ENCODE data around the gene TTPAL.
"Not testable (repeated sequence)": the region's sequence is repeated elsewhere in the genome, so short reads cannot be mapped to it uniquely, and the experiment has no call there.

The TTPAL gene

GRCh38 chr20:44463466-44463865 lies 12.2 kb upstream of the TTPAL start:
- DNase-seq (ENCODE audit: low read depth) = no peak
- no peak overlapping the region for H3K4me3 ChIP-seq (ENCODE audit: low read depth, low read length)

- DNase-seq (ENCODE audit: low read depth) = no peak
- no peak overlapping the region for H3K4me3 ChIP-seq (ENCODE audit: low read depth, low read length)
Measured at GRCh38 chr20:44464514-44464913, 11.2 kb upstream of the TTPAL start.

GRCh38 chr20:44465001-44465560 lies 10.6 kb upstream of the TTPAL start:
- DNase-seq (ENCODE audit: low read depth) = no peak
- H3K4me3 ChIP-seq (ENCODE audit: low read depth, low read length) = no peak overlapping the region

GRCh38 chr20:44467289-44467883 lies 8.3 kb upstream of the TTPAL start:
- DNase-seq (ENCODE audit: low read depth) = peak; percentile 97
- H3K4me3 ChIP-seq (ENCODE audit: low read depth, low read length) = no peak overlapping the region

GRCh38 chr20:44468044-44468782 lies 7.5 kb upstream of the TTPAL start:
- H3K4me3 ChIP-seq (ENCODE audit: low read depth, low read length) = no peak overlapping the region
- DNase-seq (ENCODE audit: low read depth) = no peak

GRCh38 chr20:44470327-44470726 lies 5.3 kb upstream of the TTPAL start:
- H3K4me3 ChIP-seq (ENCODE audit: low read depth, low read length) = no peak overlapping the region
- DNase-seq (ENCODE audit: low read depth) = no peak

GRCh38 chr20:44471481-44471882 lies 4.2 kb upstream of the TTPAL start:
- H3K4me3 ChIP-seq (ENCODE audit: low read depth, low read length) = no peak overlapping the region
- DNase-seq (ENCODE audit: low read depth) = peak; percentile 64

- DNase-seq (ENCODE audit: low read depth) = not testable (repeated sequence)
Measured at GRCh38 chr20:44472283-44472682, 3.4 kb upstream of the TTPAL start.

GRCh38 chr20:44475372-44475693 lies 341 bp upstream of the TTPAL start:
- H3K4me3 ChIP-seq (ENCODE audit: low read depth, low read length) = peak overlapping the region; percentile 96
- DNase-seq (ENCODE audit: low read depth) = no peak

More at GRCh38 chr20:44472283-44472682, 3.4 kb upstream of the TTPAL start:
- H3K4me3 ChIP-seq (ENCODE audit: low read depth, low read length) = not testable (repeated sequence)

GRCh38 chr20:44477151-44477550 lies 1.5 kb downstream of the TTPAL start:
- H3K4me3 ChIP-seq (ENCODE audit: low read depth, low read length) = peak overlapping the region; percentile 96
- no peak for DNase-seq (ENCODE audit: low read depth)

GRCh38 chr20:44478206-44478605 lies 2.5 kb downstream of the TTPAL start:
- no peak overlapping the region for H3K4me3 ChIP-seq (ENCODE audit: low read depth, low read length)
- DNase-seq (ENCODE audit: low read depth) = no peak

- DNase-seq (ENCODE audit: low read depth) = no peak
- no peak overlapping the region for H3K4me3 ChIP-seq (ENCODE audit: low read depth, low read length)
Measured at GRCh38 chr20:44479643-44480042, 4.0 kb downstream of the TTPAL start.

- H3K4me3 ChIP-seq (ENCODE audit: low read depth, low read length) = no peak overlapping the region
- no peak for DNase-seq (ENCODE audit: low read depth)
Measured at GRCh38 chr20:44480097-44480496, 4.4 kb downstream of the TTPAL start.

- no peak overlapping the region for H3K4me3 ChIP-seq (ENCODE audit: low read depth, low read length)
Measured at GRCh38 chr20:44481719-44482416, 6.2 kb downstream of the TTPAL start.

GRCh38 chr20:44483112-44483511 lies 7.4 kb downstream of the TTPAL start:
- no peak overlapping the region for H3K4me3 ChIP-seq (ENCODE audit: low read depth, low read length)
- DNase-seq (ENCODE audit: low read depth) = no peak

More at GRCh38 chr20:44481719-44482416, 6.2 kb downstream of the TTPAL start:
- DNase-seq (ENCODE audit: low read depth) = no peak

GRCh38 chr20:44485078-44485829 lies 9.6 kb downstream of the TTPAL start:
- DNase-seq (ENCODE audit: low read depth) = no peak
- no peak overlapping the region for H3K4me3 ChIP-seq (ENCODE audit: low read depth, low read length)

- H3K4me3 ChIP-seq (ENCODE audit: low read depth, low read length) = no peak overlapping the region
- no peak for DNase-seq (ENCODE audit: low read depth)
Measured at GRCh38 chr20:44485830-44486198, 10.1 kb downstream of the TTPAL start.

- no peak for DNase-seq (ENCODE audit: low read depth)
- H3K4me3 ChIP-seq (ENCODE audit: low read depth, low read length) = no peak overlapping the region
Measured at GRCh38 chr20:44488551-44488950, 12.9 kb downstream of the TTPAL start.

- no peak for DNase-seq (ENCODE audit: low read depth)
- H3K4me3 ChIP-seq (ENCODE audit: low read depth, low read length) = no peak overlapping the region
Measured at GRCh38 chr20:44489223-44489622, 13.5 kb downstream of the TTPAL start.

- DNase-seq (ENCODE audit: low read depth) = no peak
- H3K4me3 ChIP-seq (ENCODE audit: low read depth, low read length) = no peak overlapping the region
Measured at GRCh38 chr20:44489931-44490330, 14.3 kb downstream of the TTPAL start.
